Psoas muscle (tissue), 8 donors: ENCODE measurements around the gene GYPC. TPM values are rescaled to one million over a fixed set of nuclear protein-coding genes. Genes with fewer than 3 reads are reported as not detected.
A peak's percentile ranks its signal among the peaks of the same experiment; 100 is the strongest.

Source experiments
- ATAC-seq, 4 donors: fragments of 200-7000 bp; cut with Tn5 transposase; one replicate each; pipeline ENCODE4 v1.9.1; 2020; ENCODE audit warnings: moderate library complexity in 3 of 4, mild to moderate bottlenecking in 2 of 4
- DNase-seq, 2 donors: peaks; one replicate each; pipeline ENCODE4 v3.0.0-alpha.2; 2020
- H3K27ac ChIP-seq: fragments of 200-600 bp; one replicate; pipeline ENCODE4 v1.8.0; 2022
- H3K27me3 ChIP-seq, 3 donors: fragments of 200-600 bp in 1 of 3; one replicate each; pipeline versions ENCODE4 v1.6.1 to v1.8.0; 2013 to 2022; ENCODE audit warnings: low read length in 2 of 3, mild to moderate bottlenecking in 2 of 3, moderate library complexity in 1 of 3; ENCODE audit not compliant: insufficient read depth in 3 of 3
- H3K36me3 ChIP-seq, 2 donors: fragments of 200-600 bp in 1 of 2; one replicate each; pipeline versions ENCODE4 v1.6.1 to v1.8.0; 2013 to 2022; ENCODE audit warnings: low read depth in 1 of 2, mild to moderate bottlenecking in 1 of 2, moderate library complexity in 1 of 2; ENCODE audit not compliant: insufficient read depth in 1 of 2
- H3K4me1 ChIP-seq: fragments of 200-600 bp; one replicate; pipeline ENCODE4 v1.8.0; 2022
- H3K4me3 ChIP-seq: fragments of 200-600 bp; one replicate; pipeline ENCODE4 v1.8.0; 2022; ENCODE audit warnings: mild to moderate bottlenecking
- H3K9me3 ChIP-seq: fragments of 200-600 bp; one replicate; pipeline ENCODE4 v1.8.0; 2022
- WGBS, 3 donors: extraction: QIAGEN DNeasy Blood & Tissue Kit; methylation state at CpG; one replicate each; pipeline versions ENCODE4 v1.1.6 to v1.1.7; 2013; 5-methylcytosine and 5-hydroxymethylcytosine counted together
- intact Hi-C, 2 donors: fragments of 100-400 bp; cut with DNase I; formaldehyde crosslinking; loops; one replicate each; pipeline versions ENCODE4 v1.11.0 to v1.14.2; 2022
- polyA plus RNA-seq, 3 donors: library from polyadenylated mRNA; stranded (reverse); fragments of 200-250 nt; gene quantifications; one replicate each; pipeline ENCODE4 v1.2.3, GENCODE V29; 2013
- total RNA-seq, 4 donors: library from RNA; stranded (reverse); fragmentation: NEBNext Ultra II Directional in 2 of 4; extraction: Animal tissue kit (Norgen Biotek cat#: 25700) in 2 of 4; gene quantifications; one replicate each; pipeline versions ENCODE4 v1.2.1 to v1.2.4, GENCODE V29; 2021 to 2023
- TF ChIP-seq, protein P1 (sequence below): fragments of 200-600 bp; IDR thresholded peaks from one replicate; pipeline ENCODE4 v1.8.0; 2022; ENCODE audit warnings: antibody characterized with exemption
- donor health status: healthy with polysubstance abuse.
- donor health status: DM: no; HTN: no; CAD: no; lungs with moderate emphysema.
- donor health status: Bipolar disorder and iron deficiency.
- donor health status: healthy.
- donor health status: DM: yes; HTN: yes; CAD: no.
- donor health status: DM: no; HTN: no; CAD: no.
- donor health status: DM: no; HTN: no; CAD: no.
- donor health status: DM: yes; HTN: yes; CAD: no.

The GYPC gene
- total and polyA plus RNA-seq, 7 donors, result 53.4 to 144 (median 92.7) TPM

DNA sequence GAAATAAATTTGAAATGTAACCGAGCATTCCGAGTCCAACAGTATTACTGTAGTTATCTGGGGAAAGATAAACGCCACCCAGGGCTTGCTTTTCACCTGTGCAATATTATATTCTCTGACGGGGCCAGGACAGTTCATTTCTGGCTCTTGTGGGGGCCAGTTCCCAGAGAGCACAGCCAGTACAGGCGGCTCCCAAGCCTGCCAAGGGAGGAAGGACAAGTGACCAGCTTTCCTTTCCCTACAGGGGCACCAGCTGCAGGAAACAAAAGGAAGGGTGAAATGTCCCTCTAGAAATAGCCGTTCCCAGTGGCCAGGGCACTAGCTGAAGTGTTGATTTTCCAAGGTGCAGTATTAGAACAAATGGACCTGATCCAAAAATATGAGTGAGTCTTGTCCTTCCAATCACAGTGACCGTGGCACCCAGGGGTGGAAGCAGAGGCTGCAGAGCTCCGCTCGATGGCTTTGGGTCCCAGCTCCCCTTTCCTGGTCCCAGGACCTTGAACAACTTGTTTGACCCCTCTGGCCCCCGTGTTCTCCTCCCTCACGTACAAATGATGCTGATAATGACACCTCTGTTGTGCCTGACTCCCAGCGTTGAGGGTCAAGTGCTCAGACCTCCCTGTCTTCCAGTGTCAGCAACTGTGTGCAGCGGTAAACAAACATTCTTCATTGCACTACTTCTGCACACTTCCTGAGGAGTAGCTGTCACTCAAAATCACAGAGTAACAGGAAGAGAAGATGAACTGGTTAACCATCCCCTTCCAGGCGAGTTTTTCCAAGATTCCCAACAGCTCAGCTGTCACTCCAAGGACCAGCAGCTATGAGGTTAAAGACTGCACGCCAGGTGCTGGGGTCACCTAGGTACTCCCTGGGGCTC, 40.9 kb downstream of the GYPC start:
- Histone ChIP-seq H3K36me3 (peaks cover 0 to 41% of the 10 kb centered on the region in 2 donors), H3K4me1 (peaks cover 17% of the 10 kb centered on the region), H3K27me3 (no peaks in the 10 kb centered on the region), H3K27ac (peak overlapping the region; percentile 25), H3K9me3 (no peaks in the 10 kb centered on the region), H3K4me3 (no peak overlapping the region)
- 45 to 55% (median 46%) methylated on average over 15 of the region's 15 CpGs for WGBS, 3 donors
- ATAC-seq (peak; percentile 66 to 90 (median 81)), DNase-seq (peak in 1 of 2 donors; percentile 65)
- intact Hi-C loops, result loop anchor here in 1 of 2 donors (5.0 kb wide), 1 partner anchor 40 kb away; the partner anchor contains the start of gene GYPC
- TF ChIP-seq, protein P1, sequence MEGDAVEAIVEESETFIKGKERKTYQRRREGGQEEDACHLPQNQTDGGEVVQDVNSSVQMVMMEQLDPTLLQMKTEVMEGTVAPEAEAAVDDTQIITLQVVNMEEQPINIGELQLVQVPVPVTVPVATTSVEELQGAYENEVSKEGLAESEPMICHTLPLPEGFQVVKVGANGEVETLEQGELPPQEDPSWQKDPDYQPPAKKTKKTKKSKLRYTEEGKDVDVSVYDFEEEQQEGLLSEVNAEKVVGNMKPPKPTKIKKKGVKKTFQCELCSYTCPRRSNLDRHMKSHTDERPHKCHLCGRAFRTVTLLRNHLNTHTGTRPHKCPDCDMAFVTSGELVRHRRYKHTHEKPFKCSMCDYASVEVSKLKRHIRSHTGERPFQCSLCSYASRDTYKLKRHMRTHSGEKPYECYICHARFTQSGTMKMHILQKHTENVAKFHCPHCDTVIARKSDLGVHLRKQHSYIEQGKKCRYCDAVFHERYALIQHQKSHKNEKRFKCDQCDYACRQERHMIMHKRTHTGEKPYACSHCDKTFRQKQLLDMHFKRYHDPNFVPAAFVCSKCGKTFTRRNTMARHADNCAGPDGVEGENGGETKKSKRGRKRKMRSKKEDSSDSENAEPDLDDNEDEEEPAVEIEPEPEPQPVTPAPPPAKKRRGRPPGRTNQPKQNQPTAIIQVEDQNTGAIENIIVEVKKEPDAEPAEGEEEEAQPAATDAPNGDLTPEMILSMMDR, result no peak

DNA sequence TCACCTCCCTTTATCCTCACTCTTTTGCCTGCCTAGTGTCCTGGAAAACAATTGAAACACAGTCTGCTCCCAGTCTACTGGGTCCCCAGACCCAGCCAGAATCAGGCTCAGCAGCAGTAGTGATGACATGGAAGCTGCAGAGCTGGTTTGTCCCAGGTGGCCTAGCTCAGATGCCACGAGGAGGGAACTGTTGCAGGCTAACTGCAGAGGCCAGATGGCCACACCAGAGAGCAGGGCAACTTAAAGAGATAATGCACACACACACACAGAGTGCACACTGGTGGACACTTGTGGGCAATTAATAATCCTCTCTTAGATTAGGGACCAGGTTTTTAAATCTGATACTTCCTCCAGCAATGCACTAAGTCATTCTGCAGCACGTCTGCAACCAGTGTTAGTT, 42.4 kb downstream of the GYPC start:
- peaks cover 17% of the 10 kb centered on the region for H3K4me1 ChIP-seq
- intact Hi-C loops, result loop anchor here in 1 of 2 donors (5.0 kb wide), 1 partner anchor 41 kb away; the partner anchor contains the start of gene GYPC
- H3K27me3 ChIP-seq, result no peaks in the 10 kb centered on the region

DNA sequence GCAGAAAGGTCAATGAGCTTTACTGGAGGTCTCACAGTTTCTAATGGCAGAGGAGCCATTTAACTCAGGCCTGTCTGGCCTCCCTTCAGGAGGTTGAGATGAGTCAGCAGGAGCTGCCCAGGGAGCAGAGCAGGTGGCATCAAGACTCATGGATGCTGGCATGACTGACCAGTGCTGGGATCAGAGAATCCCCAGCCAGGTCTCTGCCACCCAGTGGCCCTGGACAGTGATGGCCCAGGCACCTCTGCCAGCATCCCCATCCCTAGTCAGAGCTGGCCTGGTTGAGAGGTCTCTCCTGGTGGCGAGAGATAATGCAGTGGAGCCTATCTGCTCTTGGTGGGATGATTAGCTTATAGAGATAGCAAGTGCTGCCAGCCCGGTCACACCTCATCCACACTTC, 43.1 kb downstream of the GYPC start:
- Histone ChIP-seq H3K36me3 (peaks cover 0 to 33% of the 10 kb centered on the region in 2 donors), H3K27ac (no peak overlapping the region), H3K9me3 (no peaks in the 10 kb centered on the region), H3K4me1 (peaks cover 17% of the 10 kb centered on the region), H3K4me3 (no peak overlapping the region), H3K27me3 (no peaks in the 10 kb centered on the region)
- peak; percentile 29 to 65 for DNase-seq
- ATAC-seq, result peak; percentile 82 to 93 (median 90)
- WGBS, 3 donors, result 83 to 100% (median 89%) methylated on average over 2 of the region's 2 CpGs
- TF ChIP-seq, protein P1, result peak; percentile 40
- intact Hi-C loops, result loop anchor here in 1 of 2 donors (5.0 kb wide), 1 partner anchor 42 kb away; the partner anchor contains the start of gene GYPC

More for the DNA sequence above, 42.4 kb downstream of the GYPC start:
- Histone ChIP-seq H3K4me3 (no peak overlapping the region), H3K27ac (no peak overlapping the region), H3K36me3 (peaks cover 0 to 39% of the 10 kb centered on the region in 2 donors), H3K9me3 (no peaks in the 10 kb centered on the region)
- TF ChIP-seq, protein P1, result no peak
- ATAC-seq, result no peak
- DNase-seq, result no peak
- WGBS, 3 donors, result 27 to 46% (median 29%) methylated on average over 2 of the region's 2 CpGs

DNA sequence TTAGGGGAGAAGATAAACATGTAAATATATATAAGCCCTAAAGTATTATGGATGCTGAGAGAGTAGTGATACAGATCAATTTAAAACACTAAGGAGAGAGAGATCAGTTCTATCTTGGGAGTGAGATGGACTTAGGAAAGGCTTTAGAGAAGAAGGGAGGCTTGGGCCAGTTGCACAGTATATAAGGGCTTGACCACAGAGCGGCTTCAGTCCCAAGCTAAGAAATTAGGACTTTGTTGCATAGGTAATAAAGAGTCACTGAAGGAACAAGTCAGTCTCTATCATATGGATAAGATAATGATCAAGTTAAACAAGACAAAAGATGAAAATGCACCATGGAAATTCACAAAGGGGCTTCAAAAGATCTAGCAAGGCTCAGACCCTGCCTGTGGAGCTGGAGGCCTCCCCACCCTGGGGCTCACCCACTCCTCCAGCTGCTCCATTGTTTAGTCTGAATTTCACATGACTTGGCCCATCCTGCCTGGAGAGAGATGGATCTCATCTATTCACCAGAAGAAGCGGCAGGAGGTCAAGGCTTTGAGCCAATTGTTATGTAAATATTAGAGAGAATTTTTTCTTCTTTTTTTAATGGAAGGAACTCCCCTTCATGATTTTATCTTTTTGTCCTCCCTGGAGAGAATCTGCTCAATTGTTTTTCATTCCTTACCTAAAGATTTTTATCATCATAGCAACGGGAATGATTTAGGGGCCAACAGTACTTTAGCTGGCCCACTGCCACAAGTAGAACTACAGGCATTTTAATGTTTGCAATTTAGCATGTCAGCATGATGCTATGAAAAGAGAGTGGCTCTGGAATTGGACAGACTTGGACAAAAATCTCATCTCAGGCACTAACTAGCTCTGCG, 44.0 kb downstream of the GYPC start:
- peak overlapping the region; percentile 3 for H3K27ac ChIP-seq
- TF ChIP-seq, protein P1, result no peak
- H3K4me1 ChIP-seq, result peaks cover 17% of the 10 kb centered on the region
- no peaks in the 10 kb centered on the region for H3K27me3 ChIP-seq
- no peaks in the 10 kb centered on the region for H3K9me3 ChIP-seq
- peaks cover 0 to 26% of the 10 kb centered on the region in 2 donors for H3K36me3 ChIP-seq
- no peak for DNase-seq
- 63 to 70% (median 68%) methylated on average over 4 of the region's 4 CpGs for WGBS, 3 donors
- no peak for ATAC-seq
- H3K4me3 ChIP-seq, result no peak overlapping the region
- intact Hi-C loops, result loop anchor here in 1 of 2 donors (5.0 kb wide), 1 partner anchor 43 kb away; the partner anchor contains the start of gene GYPC
